OCI-LY1 (cell line): ENCODE measurements around the gene FABP7.
"Not testable (repeated sequence)": the region's sequence is repeated elsewhere in the genome, so short reads cannot be mapped to it uniquely, and the experiment has no call there.

Experiments used
- H2AFZ ChIP-seq: fragments of 200-600 bp; sonication (generic), shearing (Covaris generic); 2 replicates; pipeline ENCODE4 v1.6.0; 2014; ENCODE audit warnings: antibody characterized with exemption, mild to moderate bottlenecking, low read length
- H3F3A ChIP-seq: fragments of 200-600 bp; sonication (generic), shearing (Covaris generic); 2 replicates; pipeline ENCODE4 v1.6.0; 2014; ENCODE audit warnings: mild to moderate bottlenecking, antibody characterized with exemption, low read length, moderate library complexity; ENCODE audit not compliant: insufficient read depth
- H3K27ac ChIP-seq: fragments of 200-600 bp; sonication (generic); 2 replicates; pipeline ENCODE4 v1.5.1; 2014; ENCODE audit warnings: low read length, mixed run types, mild to moderate bottlenecking, low read depth; ENCODE audit not compliant: poor library complexity, severe bottlenecking
- H3K27me3 ChIP-seq: fragments of 200-600 bp; sonication (generic); 2 replicates; pipeline ENCODE4 v1.6.0; 2014; ENCODE audit warnings: antibody characterized with exemption, mild to moderate bottlenecking, low read length, moderate library complexity; ENCODE audit not compliant: insufficient read depth
- H3K36me3 ChIP-seq: fragments of 200-600 bp; sonication (generic); 2 replicates; pipeline ENCODE4 v1.6.1; 2014; ENCODE audit warnings: mild to moderate bottlenecking, antibody characterized with exemption, low read length, moderate library complexity, mixed read lengths; ENCODE audit not compliant: insufficient read depth
- H3K4me1 ChIP-seq: fragments of 200-600 bp; sonication (generic); 2 replicates; pipeline ENCODE4 v1.5.1; 2014; ENCODE audit warnings: mild to moderate bottlenecking, low read length, moderate library complexity; ENCODE audit not compliant: insufficient read depth, severe bottlenecking
- H3K4me2 ChIP-seq: fragments of 200-600 bp; sonication (generic), shearing (Covaris generic); 2 replicates; pipeline ENCODE4 v1.6.1; 2014; ENCODE audit warnings: low read length
- H3K4me3 ChIP-seq: fragments of 200-600 bp; sonication (generic); 2 replicates; pipeline ENCODE4 v1.5.1; 2014; ENCODE audit warnings: low read length, low read depth, mild to moderate bottlenecking, mixed read lengths; ENCODE audit not compliant: poor library complexity, severe bottlenecking
- H3K79me2 ChIP-seq: fragments of 200-600 bp; shearing (Covaris generic); 2 replicates; pipeline ENCODE4 v1.6.1; 2016; ENCODE audit warnings: mixed run types, low read length, mixed read lengths; ENCODE audit not compliant: insufficient read depth
- H3K9ac ChIP-seq: fragments of 200-600 bp; sonication (generic), shearing (Covaris generic); 2 replicates; pipeline ENCODE4 v1.6.1; 2014; ENCODE audit warnings: mild to moderate bottlenecking, low read length, mixed read lengths
- H3K9me2 ChIP-seq: fragments of 200-600 bp; sonication (generic), shearing (Covaris generic); 2 replicates; pipeline ENCODE4 v1.6.1; 2014; ENCODE audit warnings: low read depth, mild to moderate bottlenecking, low read length, mixed read lengths
- H3K9me3 ChIP-seq: fragments of 200-600 bp; shearing (Covaris generic); 2 replicates; pipeline ENCODE4 v1.6.1; 2014; ENCODE audit warnings: low read length, mixed read lengths
- H4K20me1 ChIP-seq: fragments of 200-600 bp; sonication (generic), shearing (Covaris generic); 2 replicates; pipeline ENCODE4 v1.6.0; 2016; ENCODE audit warnings: mild to moderate bottlenecking, low read length; ENCODE audit not compliant: insufficient read depth
- EZH2 ChIP-seq: fragments of 200-600 bp; sonication (generic), shearing (Covaris generic); IDR thresholded peaks from 2 replicates; pipeline ENCODE4 v1.8.0; 2017; ENCODE audit warnings: borderline replicate concordance, mixed run types, mild to moderate bottlenecking, antibody characterized with exemption, low read length, moderate library complexity, mixed read lengths
- TF ChIP-seq, protein P1 (sequence below): fragments of 200-600 bp; sonication (generic), shearing (Covaris generic); IDR thresholded peaks from 2 replicates; pipeline ENCODE4 v1.5.1; 2017; ENCODE audit warnings: mild to moderate bottlenecking, antibody characterized with exemption, low read length, moderate library complexity, mixed read lengths

Gene FABP7

DNA sequence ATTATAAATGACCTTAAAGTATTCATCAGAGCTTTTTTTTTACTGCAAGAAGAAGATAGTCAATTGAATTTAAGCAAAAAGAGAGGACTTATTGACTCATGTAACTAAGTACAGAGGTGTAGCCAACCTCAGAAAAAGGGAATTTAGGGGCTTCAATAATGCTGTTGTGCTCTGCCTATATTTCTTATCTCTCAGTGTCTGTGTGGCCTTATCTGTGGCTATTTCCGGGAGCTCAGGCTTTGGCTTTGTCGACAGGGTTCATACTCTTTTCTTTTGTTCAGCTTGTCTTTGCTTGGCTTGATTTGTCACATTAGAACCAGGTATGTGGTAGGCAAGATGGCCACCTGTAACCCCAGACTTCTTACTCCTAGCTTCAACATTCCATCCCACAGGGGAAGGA is 38.6 kb upstream of the FABP7 start:
- Histone ChIP-seq H3K9ac (no peak overlapping the region), H3F3A (no peaks in the 10 kb centered on the region), H2AFZ (no peak overlapping the region)

DNA sequence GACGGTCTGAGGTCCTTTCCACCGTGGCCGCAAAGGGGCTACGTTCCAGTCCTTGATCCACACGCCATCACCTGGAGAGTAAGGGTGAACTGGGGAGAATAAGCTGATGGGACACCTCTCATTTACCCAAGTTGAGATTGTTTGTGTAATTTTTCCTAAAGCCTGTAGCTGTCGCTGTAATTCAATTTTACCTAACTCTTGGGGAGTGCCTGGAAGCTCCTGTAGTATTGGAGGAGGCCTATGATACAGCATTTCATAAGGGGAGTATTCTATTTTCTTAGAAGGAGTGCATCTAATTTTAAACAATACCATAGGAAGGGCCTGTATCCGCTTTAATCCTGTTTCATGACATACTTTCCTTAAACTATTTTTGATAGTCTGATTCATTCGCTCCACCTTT is 35.3 kb upstream of the FABP7 start:
- not testable (repeated sequence) for H3K79me2 ChIP-seq, H4K20me1 ChIP-seq, H3K9me2 ChIP-seq, H3K27me3 ChIP-seq, H3F3A ChIP-seq, H3K27ac ChIP-seq, H3K36me3 ChIP-seq, H3K9me3 ChIP-seq, H3K9ac ChIP-seq, H2AFZ ChIP-seq, H3K4me1 ChIP-seq, H3K4me3 ChIP-seq, H3K4me2 ChIP-seq

More for the DNA sequence above, 38.6 kb upstream of the FABP7 start:
- no peak overlapping the region for H3K4me2 ChIP-seq
- no peaks in the 10 kb centered on the region; the same call in 1 of the 2 replicates for H3K9me3 ChIP-seq
- no peaks in the 10 kb centered on the region for H4K20me1 ChIP-seq
- H3K79me2 ChIP-seq: no peaks in the 10 kb centered on the region
- no peak for TF ChIP-seq EZH2
- TF ChIP-seq, protein P1, sequence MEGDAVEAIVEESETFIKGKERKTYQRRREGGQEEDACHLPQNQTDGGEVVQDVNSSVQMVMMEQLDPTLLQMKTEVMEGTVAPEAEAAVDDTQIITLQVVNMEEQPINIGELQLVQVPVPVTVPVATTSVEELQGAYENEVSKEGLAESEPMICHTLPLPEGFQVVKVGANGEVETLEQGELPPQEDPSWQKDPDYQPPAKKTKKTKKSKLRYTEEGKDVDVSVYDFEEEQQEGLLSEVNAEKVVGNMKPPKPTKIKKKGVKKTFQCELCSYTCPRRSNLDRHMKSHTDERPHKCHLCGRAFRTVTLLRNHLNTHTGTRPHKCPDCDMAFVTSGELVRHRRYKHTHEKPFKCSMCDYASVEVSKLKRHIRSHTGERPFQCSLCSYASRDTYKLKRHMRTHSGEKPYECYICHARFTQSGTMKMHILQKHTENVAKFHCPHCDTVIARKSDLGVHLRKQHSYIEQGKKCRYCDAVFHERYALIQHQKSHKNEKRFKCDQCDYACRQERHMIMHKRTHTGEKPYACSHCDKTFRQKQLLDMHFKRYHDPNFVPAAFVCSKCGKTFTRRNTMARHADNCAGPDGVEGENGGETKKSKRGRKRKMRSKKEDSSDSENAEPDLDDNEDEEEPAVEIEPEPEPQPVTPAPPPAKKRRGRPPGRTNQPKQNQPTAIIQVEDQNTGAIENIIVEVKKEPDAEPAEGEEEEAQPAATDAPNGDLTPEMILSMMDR: no peak
- H3K9me2 ChIP-seq: no peaks in the 10 kb centered on the region
- H3K4me3 ChIP-seq: no peak overlapping the region
- no peaks in the 10 kb centered on the region for H3K27me3 ChIP-seq
- no peaks in the 10 kb centered on the region for H3K4me1 ChIP-seq
- no peak overlapping the region for H3K27ac ChIP-seq
- H3K36me3 ChIP-seq: no peaks in the 10 kb centered on the region

DNA sequence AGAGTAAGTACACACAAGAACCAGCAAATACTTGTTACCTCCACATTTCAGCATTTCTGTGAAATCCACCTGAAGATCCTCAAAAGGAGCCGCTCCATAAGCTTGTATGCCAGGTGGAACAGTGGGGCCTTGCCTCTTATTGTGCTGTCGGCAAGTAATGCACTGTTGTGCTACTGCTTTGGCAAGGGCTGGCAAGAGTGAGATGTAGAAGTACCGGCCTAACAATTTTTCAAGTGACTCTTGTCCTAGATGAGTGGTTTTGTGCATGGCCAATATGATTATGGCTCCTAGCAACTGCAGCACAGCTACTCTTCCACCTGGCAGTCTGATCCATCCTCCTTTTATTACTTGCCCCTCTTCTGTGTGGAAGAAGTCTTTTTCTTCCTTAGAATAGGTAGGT is 34.7 kb upstream of the FABP7 start:
- not testable (repeated sequence) for H3K27me3 ChIP-seq, H3F3A ChIP-seq, H3K9ac ChIP-seq, H3K36me3 ChIP-seq, H2AFZ ChIP-seq, H3K79me2 ChIP-seq, H3K4me1 ChIP-seq, H3K27ac ChIP-seq, H4K20me1 ChIP-seq, H3K9me3 ChIP-seq, H3K9me2 ChIP-seq, H3K4me3 ChIP-seq, H3K4me2 ChIP-seq

DNA sequence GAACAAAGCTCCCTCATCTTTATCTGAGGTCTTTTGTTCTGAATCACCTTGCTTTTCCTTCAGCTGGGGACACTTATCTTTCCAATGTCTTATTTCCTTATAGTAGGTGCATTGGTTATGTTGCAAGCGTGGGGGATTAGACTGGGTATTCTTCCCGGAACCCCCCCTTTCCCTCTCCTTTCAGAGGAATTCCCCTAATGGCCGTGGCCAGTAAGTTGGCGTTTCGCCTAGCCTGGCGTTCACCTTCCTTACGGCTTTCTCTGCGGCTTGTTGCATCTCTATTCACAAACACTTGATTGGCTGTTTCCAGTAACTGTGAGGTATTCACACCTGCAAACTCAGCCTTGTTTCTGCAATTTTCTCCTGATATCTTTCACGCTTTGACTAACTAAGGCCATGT is 32.8 kb upstream of the FABP7 start:
- no peak overlapping the region for H3K4me3 ChIP-seq
- H3K9ac ChIP-seq: no peak overlapping the region
- H3K4me1 ChIP-seq: no peaks in the 10 kb centered on the region
- H3K27ac ChIP-seq: no peak overlapping the region
- no peaks in the 10 kb centered on the region for H3F3A ChIP-seq
- no peaks in the 10 kb centered on the region for H4K20me1 ChIP-seq
- TF ChIP-seq, protein P1: no peak
- no peak overlapping the region for H3K4me2 ChIP-seq
- no peak overlapping the region for H2AFZ ChIP-seq
- no peaks in the 10 kb centered on the region for H3K9me3 ChIP-seq
- no peaks in the 10 kb centered on the region for H3K27me3 ChIP-seq
- no peaks in the 10 kb centered on the region for H3K36me3 ChIP-seq
- H3K79me2 ChIP-seq: no peaks in the 10 kb centered on the region
- no peaks in the 10 kb centered on the region for H3K9me2 ChIP-seq
